Fibroblast of skin of right quadriceps (primary cell): ENCODE measurements around the gene IL13RA1.
A peak's percentile ranks its signal among the peaks of the same experiment; 100 is the strongest.
"Not testable (repeated sequence)": the region's sequence is repeated elsewhere in the genome, so short reads cannot be mapped to it uniquely, and the experiment has no call there.

Experiments
- DNase-seq: peaks from one replicate; pipeline ENCODE4 v3.0.0-alpha.2; 2013

The IL13RA1 gene

DNA sequence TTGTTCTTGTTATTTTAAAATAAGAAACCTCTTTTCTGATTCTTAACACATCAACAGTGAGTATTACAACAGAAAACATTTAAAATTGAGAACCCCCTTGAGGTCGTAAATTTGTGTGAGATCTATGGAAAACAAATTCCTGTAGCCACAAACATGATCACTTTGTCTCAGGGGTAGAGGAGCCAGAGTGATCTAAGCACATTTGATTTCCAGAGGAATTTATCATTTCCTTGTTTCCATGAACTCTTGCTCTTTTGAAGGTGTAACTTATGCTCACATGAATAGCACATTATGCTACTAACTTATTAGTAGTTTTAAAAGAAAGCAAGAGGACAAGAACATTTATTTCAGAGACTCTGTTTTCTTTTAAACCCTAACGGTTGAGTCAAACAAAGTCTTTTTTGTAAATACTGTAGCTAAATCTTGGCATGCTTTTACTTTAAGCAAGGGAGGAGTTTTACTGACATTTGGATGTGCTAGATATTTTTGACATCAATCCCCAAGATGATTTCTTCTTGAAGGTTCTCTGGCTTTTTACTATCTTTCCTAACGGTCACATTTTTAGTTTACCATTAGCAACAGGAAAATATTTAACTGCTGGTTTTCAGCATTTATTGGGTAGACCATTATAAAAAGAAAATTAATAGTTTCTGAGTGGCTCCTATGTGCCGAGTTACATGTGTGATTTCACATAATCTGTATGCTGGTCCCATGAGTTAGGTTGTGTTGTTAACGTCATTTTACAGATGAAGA, 68.3 kb downstream of the IL13RA1 start:
- DNase-seq, result peak; percentile 36

DNA sequence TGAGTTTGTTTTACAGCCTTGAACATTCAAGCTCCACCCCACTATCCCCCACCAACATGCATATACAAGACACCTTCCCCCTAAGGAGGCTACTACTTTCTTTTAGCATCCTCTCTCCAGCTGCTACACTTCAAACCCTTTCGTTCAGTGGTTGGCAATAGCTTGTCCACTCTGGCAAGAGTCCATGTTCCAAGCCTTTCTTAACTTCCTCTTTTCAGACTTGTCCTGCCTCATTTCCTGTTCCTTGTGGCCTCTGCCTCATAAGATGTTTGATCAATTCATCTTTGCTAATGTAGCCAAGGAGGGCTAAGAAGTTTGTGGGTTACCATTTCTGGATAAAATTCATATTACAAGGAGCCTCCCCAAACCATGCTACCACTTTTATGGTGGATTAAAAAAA, 75.5 kb downstream of the IL13RA1 start:
- DNase-seq, result peak; percentile 15

DNA sequence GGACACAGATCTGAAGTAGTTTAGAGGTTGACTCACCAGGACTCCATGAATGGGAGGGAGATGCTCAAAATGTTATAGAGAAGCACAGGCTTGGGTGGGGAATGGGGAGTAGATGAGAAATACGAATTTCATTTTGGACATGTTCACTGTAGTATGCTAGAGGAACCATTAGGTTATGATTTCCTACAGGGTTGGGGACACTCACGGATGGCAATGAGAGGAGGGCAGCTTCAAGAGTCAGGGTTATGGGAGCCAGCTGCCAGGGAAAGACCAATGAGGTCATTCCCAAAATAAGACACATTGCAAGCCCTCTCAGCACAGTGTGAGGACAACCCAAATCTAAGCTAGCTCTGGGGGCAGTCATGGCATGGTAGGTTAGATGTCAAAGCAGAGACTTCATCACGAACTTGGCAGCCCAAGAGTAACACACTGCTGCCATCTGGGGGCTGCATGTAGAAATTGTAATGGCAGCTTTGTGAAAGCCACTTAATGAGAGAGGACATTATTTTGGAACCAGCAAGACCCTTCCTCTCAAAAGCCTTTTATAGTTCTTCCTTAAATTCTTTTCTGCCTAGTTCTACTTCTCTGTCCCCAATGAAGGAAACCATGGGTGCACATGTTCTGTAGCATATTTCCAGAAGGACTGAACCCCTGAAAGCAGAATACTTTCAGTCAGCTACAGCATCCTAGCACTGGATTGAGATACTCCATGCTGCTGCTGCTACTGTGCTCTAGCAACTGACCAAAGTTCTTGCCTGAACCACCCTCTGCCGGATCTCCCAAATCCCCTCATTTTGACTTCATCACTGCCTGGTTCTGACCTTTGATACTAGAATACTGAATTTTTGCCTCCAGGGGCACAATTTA, 80.0 kb downstream of the IL13RA1 start:
- DNase-seq, result peak; percentile 28

DNA sequence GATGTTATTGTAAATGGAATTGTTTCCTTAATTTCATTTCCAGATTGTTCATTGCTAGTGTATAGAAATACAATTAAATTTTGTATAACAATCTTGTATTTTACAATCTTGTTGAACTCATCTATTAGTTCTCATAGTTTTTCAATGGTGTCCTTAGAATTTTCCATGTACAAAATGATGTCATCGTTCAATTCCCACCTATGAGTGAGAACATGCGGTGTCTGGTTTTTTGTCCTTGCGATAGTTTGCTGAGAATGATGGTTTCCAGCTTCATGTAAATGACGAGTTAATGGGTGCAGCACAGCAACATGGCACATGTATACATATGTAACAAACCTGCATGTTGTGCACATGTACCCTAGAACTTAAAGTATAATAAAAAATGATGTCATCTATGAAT, 89.9 kb downstream of the IL13RA1 start:
- not testable (repeated sequence) for DNase-seq

DNA sequence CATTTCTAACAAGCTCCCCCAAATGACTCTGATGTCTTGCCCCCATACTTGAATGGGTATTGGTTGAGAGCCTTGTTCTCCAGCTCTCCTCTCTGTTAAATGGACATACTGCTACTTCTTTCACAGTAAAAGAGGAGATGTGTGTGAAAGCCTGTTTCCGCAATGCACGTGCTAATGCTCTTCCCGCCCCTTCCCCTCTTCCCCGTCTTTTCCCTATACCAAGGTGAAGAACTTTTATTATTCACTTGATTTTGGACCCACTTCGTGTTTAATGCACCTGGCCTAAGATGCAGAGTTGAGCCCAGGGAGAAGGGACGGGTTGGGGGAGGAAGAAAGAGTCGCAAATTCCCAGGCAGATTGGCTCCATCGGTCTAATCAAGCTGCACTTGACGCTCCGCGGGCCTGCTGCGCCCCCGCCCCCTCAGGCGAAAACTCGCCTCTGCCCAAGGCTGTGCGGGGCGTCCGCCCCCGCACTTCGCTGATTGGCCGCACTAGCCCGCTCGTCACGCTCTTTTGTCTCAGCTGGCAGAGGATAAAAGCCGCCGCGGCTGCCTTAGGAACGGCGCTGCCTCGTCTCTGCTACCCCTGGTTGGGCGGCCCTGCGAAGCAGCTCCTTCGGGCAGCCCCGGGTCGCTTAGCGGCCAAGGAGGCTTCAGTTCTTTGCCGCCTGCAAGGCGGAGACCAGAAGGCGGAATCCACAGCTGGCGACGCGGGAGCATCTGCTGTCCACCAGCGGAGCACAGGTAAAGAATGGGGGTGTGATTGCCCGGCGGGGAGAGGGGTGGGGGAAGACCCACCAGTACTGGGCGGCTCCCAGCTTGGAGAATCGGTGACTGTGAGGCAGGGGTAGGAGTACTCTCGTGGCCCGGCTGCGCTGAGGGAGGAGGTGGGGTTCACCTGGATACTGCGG, 96.1 kb downstream of the IL13RA1 start, which contains the start of gene ZCCHC12:
Gene ZCCHC12 (plus strand): TSS at position 562 of the 910 bp plus-strand sequence. CDS start 1,421 bp downstream, outside the sequence.
- peak; percentile 31 for DNase-seq

DNA sequence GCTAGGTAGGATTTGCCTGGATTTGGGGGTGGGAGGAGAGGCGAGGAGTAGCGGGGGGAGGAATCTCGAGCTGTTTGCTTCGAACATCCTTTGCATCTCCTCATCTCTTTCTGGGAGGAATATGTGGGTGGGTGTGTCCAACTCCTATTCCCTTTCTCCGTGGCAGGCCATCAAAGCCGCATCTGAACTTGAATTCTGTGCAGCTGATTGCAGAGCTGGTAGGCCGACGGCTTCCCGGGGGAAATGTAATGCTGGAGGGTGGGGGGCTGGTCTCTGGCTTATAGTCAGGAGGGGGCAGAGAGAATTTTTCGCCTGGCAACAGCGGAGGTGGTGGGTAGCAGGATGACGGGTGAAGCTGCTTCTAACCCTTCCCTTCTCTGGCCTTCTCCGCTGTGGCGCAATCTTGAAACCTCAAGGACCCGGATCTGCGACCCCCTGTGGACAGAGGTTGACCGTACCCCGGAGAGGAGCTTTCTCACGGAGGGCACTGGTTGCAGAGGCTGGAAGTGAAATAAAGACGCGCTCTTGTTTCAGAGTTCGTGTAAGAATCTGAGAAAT, 96.8 kb downstream of the IL13RA1 start:
- no peak for DNase-seq

DNA sequence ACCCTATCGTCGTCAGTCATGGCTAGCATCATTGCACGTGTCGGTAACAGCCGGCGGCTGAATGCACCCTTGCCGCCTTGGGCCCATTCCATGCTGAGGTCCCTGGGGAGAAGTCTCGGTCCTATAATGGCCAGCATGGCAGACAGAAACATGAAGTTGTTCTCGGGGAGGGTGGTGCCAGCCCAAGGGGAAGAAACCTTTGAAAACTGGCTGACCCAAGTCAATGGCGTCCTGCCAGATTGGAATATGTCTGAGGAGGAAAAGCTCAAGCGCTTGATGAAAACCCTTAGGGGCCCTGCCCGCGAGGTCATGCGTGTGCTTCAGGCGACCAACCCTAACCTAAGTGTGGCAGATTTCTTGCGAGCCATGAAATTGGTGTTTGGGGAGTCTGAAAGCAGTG, 97.8 kb downstream of the IL13RA1 start:
- DNase-seq, result no peak

DNA sequence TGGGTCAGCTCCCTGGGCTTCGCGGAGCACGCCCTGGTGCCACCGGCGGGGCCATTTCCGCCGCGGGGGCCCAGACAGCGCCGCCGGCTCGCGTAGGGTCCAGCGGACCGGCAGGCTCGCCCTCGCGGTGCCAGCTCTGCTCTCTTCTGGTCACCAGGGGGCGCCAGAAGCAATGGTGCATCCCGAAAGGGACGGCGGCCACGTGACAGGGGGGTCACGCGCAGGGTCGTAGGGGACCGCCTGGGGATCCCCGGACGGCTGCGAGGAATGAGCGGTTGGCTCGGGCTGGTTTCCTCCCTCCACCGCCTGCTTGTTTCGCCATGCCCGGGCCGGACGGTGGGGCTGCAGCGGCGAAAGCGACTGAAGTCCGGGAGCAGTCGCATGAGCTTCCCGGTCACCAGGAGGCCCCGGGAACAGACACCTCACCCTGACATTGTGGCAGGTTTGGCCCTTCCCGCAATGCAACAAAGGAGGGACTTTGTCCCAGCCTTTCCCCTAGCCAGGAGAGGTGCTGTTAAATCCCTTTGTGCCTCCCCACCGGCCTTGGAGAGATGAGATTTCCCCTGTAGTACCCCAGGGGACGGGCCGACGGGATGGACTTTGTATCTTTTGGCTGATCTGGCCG, 112.0 kb downstream of the IL13RA1 start:
- peak; percentile 34 for DNase-seq
